Pericardium fibroblast (primary cell): ENCODE measurements around the gene RAB17. TPM values are rescaled to one million over a fixed set of nuclear protein-coding genes. Genes with fewer than 3 reads are reported as not detected.

ENCODE experiments used
- total RNA-seq: library from RNA; depleted of rRNA; stranded (reverse); fragments of >200 nt; gene quantifications from 2 replicates; pipeline ENCODE4 v1.2.3, GENCODE V29; 2015

The RAB17 gene, protein sequence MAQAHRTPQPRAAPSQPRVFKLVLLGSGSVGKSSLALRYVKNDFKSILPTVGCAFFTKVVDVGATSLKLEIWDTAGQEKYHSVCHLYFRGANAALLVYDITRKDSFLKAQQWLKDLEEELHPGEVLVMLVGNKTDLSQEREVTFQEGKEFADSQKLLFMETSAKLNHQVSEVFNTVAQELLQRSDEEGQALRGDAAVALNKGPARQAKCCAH
- 0.68 and 1.6 TPM in 2 replicates for total RNA-seq

DNA sequence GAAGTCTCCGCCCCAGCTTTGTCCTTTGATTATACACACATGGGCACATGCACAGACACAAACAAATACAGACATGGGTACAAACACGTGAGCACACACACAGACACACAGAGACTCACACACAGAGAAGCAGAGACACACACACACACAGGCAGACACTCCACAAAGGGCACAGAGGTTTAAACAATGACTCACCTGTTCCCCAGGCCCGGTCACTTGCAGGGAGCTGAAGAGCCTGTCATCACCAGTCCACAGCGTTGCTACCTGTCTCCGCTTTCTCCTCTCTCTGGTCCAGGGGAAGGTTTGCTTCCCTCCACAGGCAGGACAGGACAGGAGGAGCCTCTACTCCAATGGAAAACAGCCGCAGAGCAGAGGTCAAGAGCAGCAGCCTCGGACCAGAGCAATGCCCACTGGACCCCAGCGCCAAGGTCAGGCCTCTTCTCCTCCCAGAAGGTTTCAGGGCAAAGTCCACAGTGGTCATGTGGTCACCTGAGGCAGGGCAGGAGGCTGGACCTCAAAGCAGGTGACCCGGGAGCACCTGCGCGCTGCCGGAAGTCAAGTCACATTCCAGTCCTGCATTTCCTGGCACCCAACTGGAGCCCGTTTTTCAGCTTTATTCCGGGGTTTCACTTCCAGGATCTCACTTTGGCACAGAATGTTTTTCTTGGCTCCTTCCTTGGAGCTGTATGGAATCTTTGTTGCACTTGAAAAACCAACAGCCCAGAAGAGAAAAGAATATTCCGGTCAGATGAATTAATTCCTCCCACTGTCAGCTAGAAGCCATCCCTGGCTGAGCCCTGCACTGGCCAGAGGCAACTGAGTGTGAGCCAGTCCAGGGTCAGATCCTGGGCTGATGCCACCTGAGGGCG, at the start of gene RAB17:
TSS of gene RAB17 (minus strand) at position 463 of the 869 bp plus-strand sequence. CDS start 4,580 bp downstream, outside the sequence.

DNA sequence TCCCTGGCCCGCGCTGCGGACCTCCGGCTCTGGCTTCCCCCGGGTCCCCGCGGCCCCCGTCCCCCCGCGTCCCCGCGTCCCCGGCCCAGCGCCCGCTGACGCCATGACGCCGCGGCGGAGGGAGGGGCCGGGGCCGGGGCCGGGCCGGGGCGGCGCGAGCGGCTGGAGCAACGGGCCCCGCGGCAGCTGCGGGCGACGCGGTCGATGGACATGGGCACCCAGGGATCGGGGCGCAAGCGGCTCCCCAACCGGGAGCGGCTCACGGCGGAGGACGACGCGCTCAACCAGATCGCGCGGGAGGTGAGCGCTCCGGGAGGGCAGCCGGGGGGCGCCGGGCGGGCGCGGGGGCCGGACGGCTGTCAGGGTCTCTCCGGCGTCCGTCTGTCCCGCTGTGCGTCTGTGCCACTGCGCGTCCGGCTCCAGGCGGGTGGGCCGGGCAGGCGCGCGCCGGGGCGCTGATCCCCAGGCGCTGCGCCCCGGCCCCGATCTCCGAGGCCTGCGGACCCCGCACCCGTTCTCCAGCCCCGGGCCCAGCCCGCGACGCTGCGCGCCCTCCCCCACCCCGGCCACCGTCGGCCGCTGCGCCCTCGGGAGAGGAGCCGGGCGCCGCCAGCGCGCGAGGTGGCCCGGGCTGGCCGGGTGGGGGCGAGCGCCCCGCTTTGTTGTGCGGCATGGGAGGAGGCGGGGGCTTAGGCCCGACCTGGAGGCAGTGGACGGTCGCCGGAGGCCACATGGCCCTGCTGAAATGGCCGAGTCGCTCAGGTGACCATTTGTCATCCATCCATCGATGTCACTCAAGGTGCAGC, 37.1 kb upstream of the RAB17 start, which contains the start of gene LRRFIP1:
TSS of gene LRRFIP1 (plus strand) at position 147 of the 806 bp plus-strand sequence. CDS start at position 205, 58 bp downstream.

DNA sequence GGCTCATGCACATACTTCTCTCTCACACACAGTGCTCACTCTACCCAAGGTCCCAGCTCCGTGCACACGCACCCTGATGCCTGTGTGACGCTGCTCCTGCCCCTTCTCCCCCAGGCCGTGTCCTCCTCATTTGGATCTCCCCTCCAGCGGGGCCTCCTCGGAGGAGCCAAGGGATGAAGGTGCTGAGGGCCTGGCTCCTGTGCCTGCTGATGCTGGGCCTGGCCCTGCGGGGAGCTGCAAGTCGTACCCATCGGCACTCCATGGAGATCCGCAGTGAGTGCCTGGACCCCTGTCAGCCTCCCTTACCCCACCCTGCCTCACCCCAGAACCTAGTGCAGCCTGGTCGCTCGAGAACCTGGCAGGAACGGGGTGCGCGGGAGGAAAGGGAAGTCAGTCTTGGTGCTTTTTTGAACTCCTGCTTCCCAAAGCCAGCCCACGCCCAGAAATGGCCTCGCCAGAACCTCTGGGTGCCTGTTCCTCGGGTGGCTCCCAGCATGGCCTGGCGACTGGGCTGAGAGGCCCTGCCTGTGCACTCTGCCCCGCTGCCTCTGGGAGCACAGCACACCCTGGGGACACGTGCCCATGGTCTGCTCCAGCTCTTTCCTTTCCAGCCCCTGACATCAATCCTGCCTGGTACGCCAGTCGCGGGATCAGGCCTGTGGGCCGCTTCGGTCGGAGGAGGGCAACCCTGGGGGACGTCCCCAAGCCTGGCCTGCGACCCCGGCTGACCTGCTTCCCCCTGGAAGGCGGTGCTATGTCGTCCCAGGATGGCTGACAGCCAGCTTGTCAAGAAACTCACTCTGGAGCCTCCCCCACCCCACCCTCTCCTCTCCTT, 23.9 kb downstream of the RAB17 start, which contains the start of gene PRLH:
TSS of gene PRLH (plus strand) at position 174 of the 835 bp plus-strand sequence. CDS start at position 174, 0 bp downstream.

Other genes with a start within 250 kb of the RAB17 start
- gene COL6A3, start 176.6 kb downstream of the RAB17 start, total RNA-seq: 649 and 1,527 TPM in 2 replicates
- 11.7 and 23.2 TPM in 2 replicates for gene MLPH, start 103.5 kb downstream of the RAB17 start, total RNA-seq
- not detected in 2 replicates for gene PRLH, start 24.2 kb downstream of the RAB17 start, total RNA-seq
- 51.4 and 71.6 TPM in 2 replicates for gene LRRFIP1, start 36.9 kb upstream of the RAB17 start, total RNA-seq
- gene RBM44, start 208.0 kb upstream of the RAB17 start, total RNA-seq: not detected in 2 replicates